Lower leg skin (tissue), 4 donors: ENCODE results near the gene MITF. TPM values are rescaled to one million over a fixed set of nuclear protein-coding genes. Genes with fewer than 3 reads are reported as not detected.
A peak's percentile ranks its signal among the peaks of the same experiment; 100 is the strongest.

Experiments
- DNase-seq, 2 donors: peaks; one replicate each; pipeline ENCODE4 v3.0.0-alpha.2; 2019; ENCODE audit warnings: low spot score in 2 of 2
- H3K4me3 ChIP-seq: fragments of 200-600 bp; sonication (generic); 2 replicates; pipeline ENCODE4 v1.5.1; 2017; ENCODE audit warnings: mild to moderate bottlenecking, low read depth; ENCODE audit not compliant: poor library complexity, severe bottlenecking
- POLR2A ChIP-seq, 2 donors: fragments of 450-650 bp; IDR thresholded peaks; one replicate each; pipeline ENCODE4 v1.6.1; 2016 to 2017; ENCODE audit warnings: antibody characterized with exemption in 2 of 2, mild to moderate bottlenecking in 1 of 2, moderate library complexity in 1 of 2
- WGBS, 2 donors: methylation state at CpG; one replicate each; pipeline ENCODE4 v1.1.5; 2018; 5-methylcytosine and 5-hydroxymethylcytosine counted together
- intact Hi-C: fragments of 100-400 bp; cut with DNase I; formaldehyde crosslinking; loops from one replicate; pipeline ENCODE4 v1.15.0; 2023; ENCODE audit warnings: low total_unique reads
- total RNA-seq, 4 donors: library from RNA; depleted of rRNA; stranded (reverse); fragments of >200 nt; gene quantifications; one replicate each; pipeline ENCODE4 v1.1.0, GENCODE V29; 2016
- TF ChIP-seq, protein P1 (sequence below), 3 donors: fragments of 450-650 bp; IDR thresholded peaks; one replicate each; pipeline ENCODE4 v1.5.1; 2016; ENCODE audit warnings: antibody characterized with exemption in 3 of 3, mild to moderate bottlenecking in 3 of 3, moderate library complexity in 2 of 3

The MITF gene
- total RNA-seq, 4 donors from 2014 or later, result 12.9 to 22.9 (median 17.1) TPM

DNA sequence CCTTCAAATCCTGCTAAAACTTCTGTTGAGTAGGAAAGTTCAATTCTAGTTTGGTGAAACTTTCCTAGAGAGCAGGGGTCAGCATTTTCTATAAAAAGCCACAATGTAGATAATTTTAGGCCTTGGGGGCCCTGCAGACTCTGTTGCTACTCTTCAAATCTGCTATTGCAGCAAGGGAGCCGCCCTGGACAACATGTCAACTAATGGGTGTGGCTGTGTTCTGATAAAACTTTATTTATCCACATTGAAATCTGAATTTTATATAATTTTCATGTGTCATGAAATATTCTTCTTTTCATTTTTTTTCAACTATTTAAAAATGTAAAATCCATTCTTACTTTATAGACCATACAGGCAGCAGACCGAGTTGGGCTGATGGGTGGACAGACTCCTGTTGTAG, 192.8 kb downstream of the MITF start:
- WGBS, 2 donors, result 92 to 93% methylated on average over 2 of the region's 2 CpGs
- intact Hi-C loops, result no loop called here
- no peak overlapping the region for H3K4me3 ChIP-seq
- TF ChIP-seq, protein P1, sequence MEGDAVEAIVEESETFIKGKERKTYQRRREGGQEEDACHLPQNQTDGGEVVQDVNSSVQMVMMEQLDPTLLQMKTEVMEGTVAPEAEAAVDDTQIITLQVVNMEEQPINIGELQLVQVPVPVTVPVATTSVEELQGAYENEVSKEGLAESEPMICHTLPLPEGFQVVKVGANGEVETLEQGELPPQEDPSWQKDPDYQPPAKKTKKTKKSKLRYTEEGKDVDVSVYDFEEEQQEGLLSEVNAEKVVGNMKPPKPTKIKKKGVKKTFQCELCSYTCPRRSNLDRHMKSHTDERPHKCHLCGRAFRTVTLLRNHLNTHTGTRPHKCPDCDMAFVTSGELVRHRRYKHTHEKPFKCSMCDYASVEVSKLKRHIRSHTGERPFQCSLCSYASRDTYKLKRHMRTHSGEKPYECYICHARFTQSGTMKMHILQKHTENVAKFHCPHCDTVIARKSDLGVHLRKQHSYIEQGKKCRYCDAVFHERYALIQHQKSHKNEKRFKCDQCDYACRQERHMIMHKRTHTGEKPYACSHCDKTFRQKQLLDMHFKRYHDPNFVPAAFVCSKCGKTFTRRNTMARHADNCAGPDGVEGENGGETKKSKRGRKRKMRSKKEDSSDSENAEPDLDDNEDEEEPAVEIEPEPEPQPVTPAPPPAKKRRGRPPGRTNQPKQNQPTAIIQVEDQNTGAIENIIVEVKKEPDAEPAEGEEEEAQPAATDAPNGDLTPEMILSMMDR (IDR thresholded peaks at IDR 0.05), result no peak
- no peak for TF ChIP-seq POLR2A (IDR thresholded peaks at IDR 0.05)
- peak in 1 of 2 donors; percentile 60 for DNase-seq

DNA sequence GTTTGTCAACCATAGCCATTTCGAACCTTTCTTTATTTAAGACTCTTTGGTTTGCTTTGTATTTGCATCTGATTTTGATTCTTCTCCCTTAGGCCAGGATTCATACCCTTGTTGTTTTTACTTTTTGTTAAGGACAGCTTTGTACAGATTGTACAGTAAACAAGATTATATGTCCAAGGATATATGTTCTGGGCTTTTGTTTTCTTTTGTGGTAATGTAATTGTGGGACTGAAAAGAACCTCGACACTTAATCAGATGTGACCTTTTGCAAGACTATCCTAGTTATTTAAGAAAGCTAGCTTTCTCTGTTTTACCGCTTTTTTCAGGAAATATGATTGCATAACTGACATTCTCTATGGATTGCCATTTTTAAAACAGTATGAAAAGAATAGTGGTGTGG, 193.2 kb downstream of the MITF start:
- no peak for TF ChIP-seq POLR2A (IDR thresholded peaks at IDR 0.05)
- TF ChIP-seq, protein P1 (IDR thresholded peaks at IDR 0.05), result no peak

DNA sequence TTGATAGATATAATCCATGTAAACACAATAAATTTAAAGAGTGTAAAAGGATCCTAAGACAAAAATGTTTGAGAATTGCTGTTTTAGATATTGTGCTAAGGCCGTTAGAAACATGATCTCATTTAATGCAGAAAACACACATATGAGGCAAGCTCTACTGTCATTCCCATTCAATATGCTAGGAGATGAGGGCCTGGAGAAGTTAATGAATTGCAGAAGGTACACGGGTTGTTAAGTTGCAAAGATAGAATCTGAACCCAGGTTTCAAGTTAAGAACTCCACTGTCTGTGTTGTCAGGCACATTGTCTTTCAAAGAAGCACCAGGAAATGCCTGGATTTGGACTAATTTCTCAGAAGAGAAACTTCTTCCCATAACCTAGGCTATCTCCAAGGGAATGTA, 195.1 kb downstream of the MITF start:
- TF ChIP-seq, protein P1 (IDR thresholded peaks at IDR 0.05), result no peak
- no peak for TF ChIP-seq POLR2A (IDR thresholded peaks at IDR 0.05)
- intact Hi-C loops, result no loop called here
- H3K4me3 ChIP-seq, result no peak overlapping the region
- DNase-seq, result no peak
- 69 to 82% methylated on average over 2 of the region's 2 CpGs for WGBS, 2 donors

More for the DNA sequence above, 193.2 kb downstream of the MITF start:
- DNase-seq, result no peak
- intact Hi-C loops, result no loop called here
- H3K4me3 ChIP-seq, result no peak overlapping the region
- 88 to 89% methylated on average over 3 of the region's 3 CpGs for WGBS, 2 donors

DNA sequence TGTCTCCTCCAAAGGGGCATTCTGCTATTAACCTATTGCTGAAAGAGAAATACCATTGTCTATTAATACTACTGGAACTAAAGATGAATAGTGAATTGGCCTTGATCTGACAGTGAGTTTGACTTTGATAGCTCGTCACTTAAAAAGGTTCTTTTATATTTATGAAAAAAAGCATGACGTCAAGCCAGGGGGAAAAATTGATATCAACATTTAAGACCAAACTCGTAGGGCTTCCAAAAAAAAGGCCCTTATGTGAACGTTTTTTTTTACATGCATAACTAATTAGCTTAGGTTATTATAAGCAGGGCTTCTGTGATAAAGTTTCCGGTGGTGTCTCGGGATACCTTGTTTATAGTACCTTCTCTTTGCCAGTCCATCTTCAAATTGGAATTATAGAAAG, 197.0 kb downstream of the MITF start:
- no peak for TF ChIP-seq POLR2A (IDR thresholded peaks at IDR 0.05)
- TF ChIP-seq, protein P1 (IDR thresholded peaks at IDR 0.05), result no peak
- DNase-seq, result no peak
- intact Hi-C loops, result no loop called here
- 77% methylated on average over 6 of the region's 6 CpGs for WGBS, 2 donors
- H3K4me3 ChIP-seq, result no peak overlapping the region

DNA sequence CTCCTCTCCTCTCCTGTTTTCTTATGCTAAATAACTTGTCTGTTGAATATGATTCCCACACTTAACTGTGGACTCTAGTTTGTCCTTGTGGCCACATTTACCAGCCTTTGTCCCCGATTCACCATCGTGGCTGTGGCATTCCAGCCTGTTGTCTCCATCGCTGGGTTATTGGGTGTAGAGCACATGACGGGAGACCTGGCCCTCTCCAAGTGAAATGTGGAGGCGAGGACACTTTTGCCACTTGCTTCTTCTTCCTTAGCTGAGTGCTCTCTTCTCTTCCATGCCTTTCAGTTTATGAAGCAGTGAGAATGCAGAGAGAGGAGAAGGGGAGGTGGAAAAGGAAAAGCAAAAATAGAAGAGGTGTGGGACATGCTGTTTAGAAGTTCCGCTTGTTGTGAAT, 198.8 kb downstream of the MITF start:
- 92 to 94% methylated on average over 6 of the region's 6 CpGs for WGBS, 2 donors
- intact Hi-C loops, result no loop called here
- TF ChIP-seq, protein P1 (IDR thresholded peaks at IDR 0.05), result no peak
- TF ChIP-seq POLR2A (IDR thresholded peaks at IDR 0.05), result no peak
- DNase-seq, result no peak
- H3K4me3 ChIP-seq, result no peak overlapping the region

DNA sequence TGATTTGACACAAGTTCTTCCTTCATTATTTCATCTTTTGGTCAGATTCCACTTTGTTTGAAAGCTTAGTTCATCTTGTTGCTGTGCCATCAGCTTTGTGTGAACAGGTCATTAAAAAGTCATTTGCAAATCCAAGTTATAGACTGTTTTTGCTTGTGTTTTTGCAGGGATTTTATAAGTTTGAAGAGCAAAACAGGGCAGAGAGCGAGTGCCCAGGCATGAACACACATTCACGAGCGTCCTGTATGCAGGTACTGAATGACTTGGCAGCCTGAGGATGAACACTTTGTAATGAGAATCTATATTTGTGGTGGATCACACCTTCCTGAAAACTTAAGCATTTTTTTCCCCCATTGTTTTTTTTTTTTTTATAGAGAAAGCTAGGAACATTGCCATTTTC, 199.7 kb downstream of the MITF start:
- DNase-seq, result no peak
- intact Hi-C loops, result no loop called here
- 80 to 94% methylated on average over 3 of the region's 3 CpGs for WGBS, 2 donors
- no peak overlapping the region for H3K4me3 ChIP-seq
- no peak for TF ChIP-seq POLR2A (IDR thresholded peaks at IDR 0.05)
- TF ChIP-seq, protein P1 (IDR thresholded peaks at IDR 0.05), result no peak
